HEK293 (cell line): ENCODE measurements around the gene RCL1.

Experiments
- TCF7L2 ChIP-seq: IDR thresholded peaks from 2 replicates; pipeline ENCODE4 v1.6.1; 2011; ENCODE audit warnings: low read depth, mild to moderate bottlenecking, inconsistent platforms, low read length, moderate library complexity, borderline replicate concordance
- TRIM28 ChIP-seq: IDR thresholded peaks from 2 replicates; pipeline ENCODE4 v1.6.1; 2011; ENCODE audit warnings: low read length, control low read depth, borderline replicate concordance
- ZNF202 ChIP-seq: fragments of 450-650 bp; formaldehyde crosslinking; IDR thresholded peaks from 2 replicates; pipeline ENCODE4 v1.5.1; 2016; ENCODE audit warnings: missing biosample characterization, missing genetic modification characterization, borderline replicate concordance
- ZNF629 ChIP-seq: fragments of 450-650 bp; formaldehyde crosslinking; IDR thresholded peaks from 2 replicates; pipeline ENCODE4 v1.5.1; 2017; ENCODE audit warnings: missing biosample characterization, missing genetic modification characterization
- TF ChIP-seq, protein P1 (sequence below): fragments of 450-650 bp; formaldehyde crosslinking; IDR thresholded peaks from 2 replicates; pipeline ENCODE4 v1.5.0; 2017; ENCODE audit warnings: missing biosample characterization, missing genetic modification characterization, borderline replicate concordance
- TF ChIP-seq, protein P2 (sequence below): fragments of 450-650 bp; formaldehyde crosslinking; IDR thresholded peaks from 2 replicates; pipeline ENCODE4 v1.5.1; 2016; ENCODE audit warnings: missing biosample characterization, missing genetic modification characterization
- TF ChIP-seq, protein P3 (sequence below): fragments of 450-650 bp; formaldehyde crosslinking; IDR thresholded peaks from 2 replicates; pipeline ENCODE4 v1.5.1; 2017; ENCODE audit warnings: missing biosample characterization, mild to moderate bottlenecking, missing genetic modification characterization, moderate library complexity
- TF ChIP-seq, protein P4 (sequence below): fragments of 450-650 bp; formaldehyde crosslinking; IDR thresholded peaks from 2 replicates; pipeline ENCODE4 v1.5.1; 2016; ENCODE audit warnings: missing biosample characterization, missing genetic modification characterization
- TF ChIP-seq, protein P5 (sequence below): fragments of 450-650 bp; formaldehyde crosslinking; IDR thresholded peaks from 2 replicates; pipeline ENCODE4 v1.5.1; 2016; ENCODE audit warnings: missing biosample characterization, missing genetic modification characterization
- TF ChIP-seq, protein P6 (sequence below): fragments of 450-650 bp; formaldehyde crosslinking; IDR thresholded peaks from 2 replicates; pipeline ENCODE4 v1.5.1; 2016; ENCODE audit warnings: missing biosample characterization, missing genetic modification characterization, low read depth

DNA sequence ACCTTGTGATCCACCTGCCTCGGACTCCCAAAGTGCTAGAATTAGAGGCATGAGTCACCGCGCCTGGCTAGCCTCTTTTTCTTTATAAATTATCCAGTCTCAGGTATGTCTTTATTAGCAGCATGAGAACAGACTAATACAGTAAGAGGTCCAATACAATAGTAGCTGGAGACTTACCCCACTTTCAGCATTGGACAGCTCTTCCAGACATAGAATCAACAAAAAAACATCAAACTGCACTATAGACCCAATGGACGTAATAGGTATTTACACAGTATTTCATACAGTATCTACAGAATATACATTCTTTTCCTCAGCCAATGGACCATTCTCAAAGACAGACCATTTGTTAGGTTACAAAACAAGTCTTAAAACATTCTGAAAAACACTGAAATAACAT is 6.1 kb upstream of the RCL1 start:
- TF ChIP-seq, protein P1, sequence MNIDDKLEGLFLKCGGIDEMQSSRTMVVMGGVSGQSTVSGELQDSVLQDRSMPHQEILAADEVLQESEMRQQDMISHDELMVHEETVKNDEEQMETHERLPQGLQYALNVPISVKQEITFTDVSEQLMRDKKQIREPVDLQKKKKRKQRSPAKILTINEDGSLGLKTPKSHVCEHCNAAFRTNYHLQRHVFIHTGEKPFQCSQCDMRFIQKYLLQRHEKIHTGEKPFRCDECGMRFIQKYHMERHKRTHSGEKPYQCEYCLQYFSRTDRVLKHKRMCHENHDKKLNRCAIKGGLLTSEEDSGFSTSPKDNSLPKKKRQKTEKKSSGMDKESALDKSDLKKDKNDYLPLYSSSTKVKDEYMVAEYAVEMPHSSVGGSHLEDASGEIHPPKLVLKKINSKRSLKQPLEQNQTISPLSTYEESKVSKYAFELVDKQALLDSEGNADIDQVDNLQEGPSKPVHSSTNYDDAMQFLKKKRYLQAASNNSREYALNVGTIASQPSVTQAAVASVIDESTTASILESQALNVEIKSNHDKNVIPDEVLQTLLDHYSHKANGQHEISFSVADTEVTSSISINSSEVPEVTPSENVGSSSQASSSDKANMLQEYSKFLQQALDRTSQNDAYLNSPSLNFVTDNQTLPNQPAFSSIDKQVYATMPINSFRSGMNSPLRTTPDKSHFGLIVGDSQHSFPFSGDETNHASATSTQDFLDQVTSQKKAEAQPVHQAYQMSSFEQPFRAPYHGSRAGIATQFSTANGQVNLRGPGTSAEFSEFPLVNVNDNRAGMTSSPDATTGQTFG (tag by site-specific recombination): no peak
- TF ChIP-seq, protein P2, sequence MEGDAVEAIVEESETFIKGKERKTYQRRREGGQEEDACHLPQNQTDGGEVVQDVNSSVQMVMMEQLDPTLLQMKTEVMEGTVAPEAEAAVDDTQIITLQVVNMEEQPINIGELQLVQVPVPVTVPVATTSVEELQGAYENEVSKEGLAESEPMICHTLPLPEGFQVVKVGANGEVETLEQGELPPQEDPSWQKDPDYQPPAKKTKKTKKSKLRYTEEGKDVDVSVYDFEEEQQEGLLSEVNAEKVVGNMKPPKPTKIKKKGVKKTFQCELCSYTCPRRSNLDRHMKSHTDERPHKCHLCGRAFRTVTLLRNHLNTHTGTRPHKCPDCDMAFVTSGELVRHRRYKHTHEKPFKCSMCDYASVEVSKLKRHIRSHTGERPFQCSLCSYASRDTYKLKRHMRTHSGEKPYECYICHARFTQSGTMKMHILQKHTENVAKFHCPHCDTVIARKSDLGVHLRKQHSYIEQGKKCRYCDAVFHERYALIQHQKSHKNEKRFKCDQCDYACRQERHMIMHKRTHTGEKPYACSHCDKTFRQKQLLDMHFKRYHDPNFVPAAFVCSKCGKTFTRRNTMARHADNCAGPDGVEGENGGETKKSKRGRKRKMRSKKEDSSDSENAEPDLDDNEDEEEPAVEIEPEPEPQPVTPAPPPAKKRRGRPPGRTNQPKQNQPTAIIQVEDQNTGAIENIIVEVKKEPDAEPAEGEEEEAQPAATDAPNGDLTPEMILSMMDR: no peak
- TF ChIP-seq ZNF629 (tag by site-specific recombination) (no peak), TCF7L2 (no peak), TRIM28 (no peak), ZNF202 (tag by site-specific recombination) (no peak)
- TF ChIP-seq, protein P3, sequence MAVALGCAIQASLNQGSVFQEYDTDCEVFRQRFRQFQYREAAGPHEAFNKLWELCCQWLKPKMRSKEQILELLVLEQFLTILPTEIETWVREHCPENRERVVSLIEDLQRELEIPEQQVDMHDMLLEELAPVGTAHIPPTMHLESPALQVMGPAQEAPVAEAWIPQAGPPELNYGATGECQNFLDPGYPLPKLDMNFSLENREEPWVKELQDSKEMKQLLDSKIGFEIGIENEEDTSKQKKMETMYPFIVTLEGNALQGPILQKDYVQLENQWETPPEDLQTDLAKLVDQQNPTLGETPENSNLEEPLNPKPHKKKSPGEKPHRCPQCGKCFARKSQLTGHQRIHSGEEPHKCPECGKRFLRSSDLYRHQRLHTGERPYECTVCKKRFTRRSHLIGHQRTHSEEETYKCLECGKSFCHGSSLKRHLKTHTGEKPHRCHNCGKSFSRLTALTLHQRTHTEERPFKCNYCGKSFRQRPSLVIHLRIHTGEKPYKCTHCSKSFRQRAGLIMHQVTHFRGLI: no peak
- TF ChIP-seq, protein P4, sequence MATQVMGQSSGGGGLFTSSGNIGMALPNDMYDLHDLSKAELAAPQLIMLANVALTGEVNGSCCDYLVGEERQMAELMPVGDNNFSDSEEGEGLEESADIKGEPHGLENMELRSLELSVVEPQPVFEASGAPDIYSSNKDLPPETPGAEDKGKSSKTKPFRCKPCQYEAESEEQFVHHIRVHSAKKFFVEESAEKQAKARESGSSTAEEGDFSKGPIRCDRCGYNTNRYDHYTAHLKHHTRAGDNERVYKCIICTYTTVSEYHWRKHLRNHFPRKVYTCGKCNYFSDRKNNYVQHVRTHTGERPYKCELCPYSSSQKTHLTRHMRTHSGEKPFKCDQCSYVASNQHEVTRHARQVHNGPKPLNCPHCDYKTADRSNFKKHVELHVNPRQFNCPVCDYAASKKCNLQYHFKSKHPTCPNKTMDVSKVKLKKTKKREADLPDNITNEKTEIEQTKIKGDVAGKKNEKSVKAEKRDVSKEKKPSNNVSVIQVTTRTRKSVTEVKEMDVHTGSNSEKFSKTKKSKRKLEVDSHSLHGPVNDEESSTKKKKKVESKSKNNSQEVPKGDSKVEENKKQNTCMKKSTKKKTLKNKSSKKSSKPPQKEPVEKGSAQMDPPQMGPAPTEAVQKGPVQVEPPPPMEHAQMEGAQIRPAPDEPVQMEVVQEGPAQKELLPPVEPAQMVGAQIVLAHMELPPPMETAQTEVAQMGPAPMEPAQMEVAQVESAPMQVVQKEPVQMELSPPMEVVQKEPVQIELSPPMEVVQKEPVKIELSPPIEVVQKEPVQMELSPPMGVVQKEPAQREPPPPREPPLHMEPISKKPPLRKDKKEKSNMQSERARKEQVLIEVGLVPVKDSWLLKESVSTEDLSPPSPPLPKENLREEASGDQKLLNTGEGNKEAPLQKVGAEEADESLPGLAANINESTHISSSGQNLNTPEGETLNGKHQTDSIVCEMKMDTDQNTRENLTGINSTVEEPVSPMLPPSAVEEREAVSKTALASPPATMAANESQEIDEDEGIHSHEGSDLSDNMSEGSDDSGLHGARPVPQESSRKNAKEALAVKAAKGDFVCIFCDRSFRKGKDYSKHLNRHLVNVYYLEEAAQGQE (tag by site-specific recombination): peak; percentile 40; the same call in 1 of the 2 replicates
- TF ChIP-seq, protein P5, sequence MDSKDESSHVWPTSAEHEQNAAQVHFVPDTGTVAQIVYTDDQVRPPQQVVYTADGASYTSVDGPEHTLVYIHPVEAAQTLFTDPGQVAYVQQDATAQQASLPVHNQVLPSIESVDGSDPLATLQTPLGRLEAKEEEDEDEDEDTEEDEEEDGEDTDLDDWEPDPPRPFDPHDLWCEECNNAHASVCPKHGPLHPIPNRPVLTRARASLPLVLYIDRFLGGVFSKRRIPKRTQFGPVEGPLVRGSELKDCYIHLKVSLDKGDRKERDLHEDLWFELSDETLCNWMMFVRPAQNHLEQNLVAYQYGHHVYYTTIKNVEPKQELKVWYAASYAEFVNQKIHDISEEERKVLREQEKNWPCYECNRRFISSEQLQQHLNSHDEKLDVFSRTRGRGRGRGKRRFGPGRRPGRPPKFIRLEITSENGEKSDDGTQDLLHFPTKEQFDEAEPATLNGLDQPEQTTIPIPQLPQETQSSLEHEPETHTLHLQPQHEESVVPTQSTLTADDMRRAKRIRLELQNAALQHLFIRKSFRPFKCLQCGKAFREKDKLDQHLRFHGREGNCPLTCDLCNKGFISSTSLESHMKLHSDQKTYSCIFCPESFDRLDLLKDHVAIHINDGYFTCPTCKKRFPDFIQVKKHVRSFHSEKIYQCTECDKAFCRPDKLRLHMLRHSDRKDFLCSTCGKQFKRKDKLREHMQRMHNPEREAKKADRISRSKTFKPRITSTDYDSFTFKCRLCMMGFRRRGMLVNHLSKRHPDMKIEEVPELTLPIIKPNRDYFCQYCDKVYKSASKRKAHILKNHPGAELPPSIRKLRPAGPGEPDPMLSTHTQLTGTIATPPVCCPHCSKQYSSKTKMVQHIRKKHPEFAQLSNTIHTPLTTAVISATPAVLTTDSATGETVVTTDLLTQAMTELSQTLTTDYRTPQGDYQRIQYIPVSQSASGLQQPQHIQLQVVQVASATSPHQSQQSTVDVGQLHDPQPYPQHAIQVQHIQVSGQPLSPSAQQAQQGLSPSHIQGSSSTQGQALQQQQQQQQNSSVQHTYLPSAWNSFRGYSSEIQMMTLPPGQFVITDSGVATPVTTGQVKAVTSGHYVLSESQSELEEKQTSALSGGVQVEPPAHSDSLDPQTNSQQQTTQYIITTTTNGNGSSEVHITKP (tag by site-specific recombination): no peak
- TF ChIP-seq, protein P6, sequence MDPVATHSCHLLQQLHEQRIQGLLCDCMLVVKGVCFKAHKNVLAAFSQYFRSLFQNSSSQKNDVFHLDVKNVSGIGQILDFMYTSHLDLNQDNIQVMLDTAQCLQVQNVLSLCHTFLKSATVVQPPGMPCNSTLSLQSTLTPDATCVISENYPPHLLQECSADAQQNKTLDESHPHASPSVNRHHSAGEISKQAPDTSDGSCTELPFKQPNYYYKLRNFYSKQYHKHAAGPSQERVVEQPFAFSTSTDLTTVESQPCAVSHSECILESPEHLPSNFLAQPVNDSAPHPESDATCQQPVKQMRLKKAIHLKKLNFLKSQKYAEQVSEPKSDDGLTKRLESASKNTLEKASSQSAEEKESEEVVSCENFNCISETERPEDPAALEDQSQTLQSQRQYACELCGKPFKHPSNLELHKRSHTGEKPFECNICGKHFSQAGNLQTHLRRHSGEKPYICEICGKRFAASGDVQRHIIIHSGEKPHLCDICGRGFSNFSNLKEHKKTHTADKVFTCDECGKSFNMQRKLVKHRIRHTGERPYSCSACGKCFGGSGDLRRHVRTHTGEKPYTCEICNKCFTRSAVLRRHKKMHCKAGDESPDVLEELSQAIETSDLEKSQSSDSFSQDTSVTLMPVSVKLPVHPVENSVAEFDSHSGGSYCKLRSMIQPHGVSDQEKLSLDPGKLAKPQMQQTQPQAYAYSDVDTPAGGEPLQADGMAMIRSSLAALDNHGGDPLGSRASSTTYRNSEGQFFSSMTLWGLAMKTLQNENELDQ (tag by site-specific recombination): no peak
